ENCODE results near the gene CST11.

DNA sequence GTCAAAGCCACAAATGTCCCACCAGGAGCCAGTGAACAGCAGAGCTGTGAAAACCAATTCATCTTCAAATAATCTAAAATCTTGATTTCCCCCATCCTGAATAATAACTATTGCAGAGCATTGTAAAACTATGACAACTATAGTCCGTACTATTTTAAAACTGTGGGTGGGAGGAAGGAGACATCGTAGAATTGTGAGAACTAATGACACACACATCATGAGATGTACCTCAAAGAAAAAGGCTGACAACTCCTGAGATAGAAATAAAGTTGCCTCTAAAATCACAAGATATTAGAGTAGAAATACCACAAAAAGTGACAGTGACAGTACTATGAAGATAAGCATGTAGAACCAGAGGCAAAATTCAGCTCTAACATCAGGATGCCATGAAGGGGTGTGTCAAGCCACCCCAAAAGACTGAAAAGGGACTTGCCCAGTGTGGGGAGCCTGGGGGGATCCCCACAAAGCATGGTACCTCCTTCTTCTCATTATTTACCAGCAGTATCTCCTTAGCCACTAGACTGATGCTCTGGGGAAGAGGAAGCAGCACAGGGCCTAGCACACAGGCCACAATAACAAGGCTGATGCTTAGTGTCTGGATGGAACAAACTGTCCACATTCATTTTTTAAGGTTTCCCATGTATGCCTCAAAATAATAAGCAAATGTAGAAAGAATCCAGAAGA, 44.8 kb downstream of the CST11 start:
- no peak for TF ChIP-seq EZH2 (IDR thresholded peaks at IDR 0.05; ENCODE audit: low read length)
- TF ChIP-seq, protein P1, sequence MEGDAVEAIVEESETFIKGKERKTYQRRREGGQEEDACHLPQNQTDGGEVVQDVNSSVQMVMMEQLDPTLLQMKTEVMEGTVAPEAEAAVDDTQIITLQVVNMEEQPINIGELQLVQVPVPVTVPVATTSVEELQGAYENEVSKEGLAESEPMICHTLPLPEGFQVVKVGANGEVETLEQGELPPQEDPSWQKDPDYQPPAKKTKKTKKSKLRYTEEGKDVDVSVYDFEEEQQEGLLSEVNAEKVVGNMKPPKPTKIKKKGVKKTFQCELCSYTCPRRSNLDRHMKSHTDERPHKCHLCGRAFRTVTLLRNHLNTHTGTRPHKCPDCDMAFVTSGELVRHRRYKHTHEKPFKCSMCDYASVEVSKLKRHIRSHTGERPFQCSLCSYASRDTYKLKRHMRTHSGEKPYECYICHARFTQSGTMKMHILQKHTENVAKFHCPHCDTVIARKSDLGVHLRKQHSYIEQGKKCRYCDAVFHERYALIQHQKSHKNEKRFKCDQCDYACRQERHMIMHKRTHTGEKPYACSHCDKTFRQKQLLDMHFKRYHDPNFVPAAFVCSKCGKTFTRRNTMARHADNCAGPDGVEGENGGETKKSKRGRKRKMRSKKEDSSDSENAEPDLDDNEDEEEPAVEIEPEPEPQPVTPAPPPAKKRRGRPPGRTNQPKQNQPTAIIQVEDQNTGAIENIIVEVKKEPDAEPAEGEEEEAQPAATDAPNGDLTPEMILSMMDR (optimal IDR thresholded peaks at IDR 0.05 in 1 of 3, IDR thresholded peaks at IDR 0.05 in 1 of 3, conservative IDR thresholded peaks at IDR 0.05 in 1 of 3; ENCODE audit: extremely low read depth in 1 of 3, insufficient read depth in 2 of 3, low read length in 3 of 3), result no peak
